ENCODE measurements around the gene SLC44A3. TPM values are rescaled to one million over a fixed set of nuclear protein-coding genes. Genes with fewer than 3 reads are reported as not detected.

SLC44A3 gene
- total RNA-seq, 1 donor from 2014 or later, result 14.6 TPM

DNA sequence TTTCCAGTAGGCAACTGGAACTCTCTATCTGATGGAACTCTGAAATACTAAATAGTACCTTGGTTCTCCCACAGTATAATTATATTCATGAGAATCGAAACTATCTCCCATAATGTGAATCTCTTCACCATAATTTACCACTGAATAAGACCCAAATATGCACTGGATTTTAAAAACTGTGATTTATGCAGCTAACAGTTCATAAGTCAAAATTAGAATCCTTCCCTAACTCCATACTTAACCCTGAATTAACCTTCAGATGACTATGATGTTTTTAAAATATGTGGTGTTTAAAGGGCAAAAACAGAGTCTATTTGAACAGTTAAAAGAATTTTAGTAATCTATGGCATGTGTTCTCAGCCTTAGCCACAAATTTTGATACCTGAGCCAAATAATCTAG lies 22.9 kb upstream of the SLC44A3 start:
- no peak for DNase-seq (ENCODE audit: low read depth)
- H3K36me3 ChIP-seq (ENCODE audit: control insufficient read depth, insufficient read depth, low read length), result no peaks in the 10 kb centered on the region
- no peak for TF ChIP-seq CTCF (IDR thresholded peaks at IDR 0.05; ENCODE audit: insufficient read depth, low read length, poor library complexity, severe bottlenecking)
- no peaks in the 10 kb centered on the region for H3K27me3 ChIP-seq (ENCODE audit: control insufficient read depth, insufficient read depth, low read length)
- no peak overlapping the region for H3K4me3 ChIP-seq (ENCODE audit: low read depth, low read length)

- Histone ChIP-seq H3K4me3 (ENCODE audit: low read depth, low read length) (no peak overlapping the region), H3K36me3 (ENCODE audit: control insufficient read depth, insufficient read depth, low read length) (no peaks in the 10 kb centered on the region), H3K27me3 (ENCODE audit: control insufficient read depth, insufficient read depth, low read length) (no peaks in the 10 kb centered on the region)
- no peak for DNase-seq (ENCODE audit: low read depth)
- no peak for TF ChIP-seq CTCF (IDR thresholded peaks at IDR 0.05; ENCODE audit: insufficient read depth, low read length, poor library complexity, severe bottlenecking)
Observed at GRCh38 chr1:94798054-94798453, 22.1 kb upstream of the SLC44A3 start.

- H3K36me3 ChIP-seq (ENCODE audit: control insufficient read depth, insufficient read depth, low read length), result no peaks in the 10 kb centered on the region
- no peak for TF ChIP-seq CTCF (IDR thresholded peaks at IDR 0.05; ENCODE audit: insufficient read depth, low read length, poor library complexity, severe bottlenecking)
- H3K4me3 ChIP-seq (ENCODE audit: low read depth, low read length), result no peak overlapping the region
- H3K27me3 ChIP-seq (ENCODE audit: control insufficient read depth, insufficient read depth, low read length), result no peaks in the 10 kb centered on the region
- no peak for DNase-seq (ENCODE audit: low read depth)
Observed at GRCh38 chr1:94798462-94798861, 21.7 kb upstream of the SLC44A3 start.

DNA sequence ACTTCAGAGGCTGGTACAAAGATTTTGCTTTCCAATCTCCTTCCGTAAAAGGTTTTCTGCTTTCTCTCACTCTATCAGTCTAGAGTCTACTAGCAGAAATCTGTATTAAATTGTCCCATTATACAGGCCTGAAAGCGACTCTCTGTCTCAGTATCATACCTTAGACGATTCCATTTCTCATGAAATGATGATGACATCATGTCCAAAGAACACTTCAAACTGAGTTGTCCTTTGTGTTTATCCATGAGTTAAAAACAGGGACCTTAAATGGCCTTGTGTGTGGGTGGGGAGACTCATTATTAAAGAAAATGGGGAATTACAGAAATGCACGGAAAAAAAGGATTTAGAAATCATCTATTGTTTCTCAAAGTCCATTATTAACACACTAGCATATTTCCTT lies 21.0 kb upstream of the SLC44A3 start:
- Histone ChIP-seq H3K27me3 (ENCODE audit: control insufficient read depth, insufficient read depth, low read length) (no peaks in the 10 kb centered on the region), H3K36me3 (ENCODE audit: control insufficient read depth, insufficient read depth, low read length) (no peaks in the 10 kb centered on the region), H3K4me3 (ENCODE audit: low read depth, low read length) (no peak overlapping the region)
- no peak for TF ChIP-seq CTCF (IDR thresholded peaks at IDR 0.05; ENCODE audit: insufficient read depth, low read length, poor library complexity, severe bottlenecking)
- no peak for DNase-seq (ENCODE audit: low read depth)

DNA sequence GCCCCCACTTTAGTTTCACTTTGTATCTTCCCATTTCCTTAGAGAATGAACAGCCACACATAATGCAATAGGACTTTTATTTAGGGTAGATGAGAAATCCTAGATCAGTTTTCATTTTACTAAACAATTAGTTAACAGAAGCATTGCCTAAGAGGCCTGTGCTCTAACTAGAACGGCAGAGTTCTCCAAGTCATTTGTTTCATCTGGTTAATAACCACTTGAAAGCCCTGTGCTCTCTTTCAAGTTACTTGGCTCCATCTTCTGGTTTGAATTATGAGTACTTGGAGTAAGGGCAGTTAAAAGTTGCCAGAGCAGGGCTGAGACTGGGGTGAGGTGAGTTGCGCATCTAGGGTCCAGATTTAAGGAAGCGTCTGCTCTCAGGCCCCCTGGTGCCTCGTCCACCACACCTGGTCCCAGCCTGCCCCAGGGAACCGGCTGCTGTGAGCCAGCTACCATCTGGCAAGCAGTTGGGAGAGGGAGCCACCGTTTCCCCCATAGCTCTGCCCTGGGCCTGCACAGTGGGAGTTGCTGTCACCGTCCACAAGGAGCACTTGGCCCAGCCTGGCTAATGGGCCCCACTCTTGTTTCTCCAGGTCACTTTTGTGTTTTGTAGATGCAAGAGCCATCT lies 18.1 kb upstream of the SLC44A3 start:
- peak; percentile 45 for TF ChIP-seq CTCF (IDR thresholded peaks at IDR 0.05; ENCODE audit: insufficient read depth, low read length, poor library complexity, severe bottlenecking)
- no peak for DNase-seq (ENCODE audit: low read depth)
- Histone ChIP-seq H3K36me3 (ENCODE audit: control insufficient read depth, insufficient read depth, low read length) (no peaks in the 10 kb centered on the region), H3K4me3 (ENCODE audit: low read depth, low read length) (no peak overlapping the region), H3K27me3 (ENCODE audit: control insufficient read depth, insufficient read depth, low read length) (no peaks in the 10 kb centered on the region)

DNA sequence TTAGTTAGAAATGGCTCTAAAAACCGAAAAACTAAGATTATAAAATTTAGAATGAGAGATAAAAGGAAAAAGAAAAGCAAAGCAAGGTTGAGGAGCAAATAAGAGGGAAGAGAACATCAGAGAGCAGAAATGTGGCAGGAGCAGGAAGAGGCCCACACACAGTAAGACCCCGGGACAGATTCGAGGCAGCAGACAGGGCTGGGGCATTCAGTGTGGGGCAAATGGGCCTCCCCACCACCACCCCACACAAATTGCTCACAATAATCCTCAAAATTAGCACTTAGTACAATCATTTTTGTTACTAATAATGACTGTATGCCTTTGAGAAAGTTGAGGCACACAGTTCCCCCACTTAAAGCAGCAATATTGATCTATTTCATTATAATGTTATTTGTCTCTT lies 17.1 kb upstream of the SLC44A3 start:
- TF ChIP-seq CTCF (IDR thresholded peaks at IDR 0.05; ENCODE audit: insufficient read depth, low read length, poor library complexity, severe bottlenecking), result no peak
- Histone ChIP-seq H3K4me3 (ENCODE audit: low read depth, low read length) (no peak overlapping the region), H3K27me3 (ENCODE audit: control insufficient read depth, insufficient read depth, low read length) (no peaks in the 10 kb centered on the region), H3K36me3 (ENCODE audit: control insufficient read depth, insufficient read depth, low read length) (no peaks in the 10 kb centered on the region)
- DNase-seq (ENCODE audit: low read depth), result no peak
